Measurements from ENCODE around the gene CD4.

The CD4 gene

GRCh38 chr12:6854036-6854435 is 64.7 kb downstream of the CD4 start (continued):
- TF ChIP-seq YY1 (tag by site-specific recombination; IDR thresholded peaks at IDR 0.05), result no peak

GRCh38 chr12:6855322-6855721 is 66.0 kb downstream of the CD4 start:
- ChIA-PET POLR2A (interaction anchor here (5.0 to 7.1 kb wide), 2 partner anchors 11 to 16 kb away, joined by 88 to 183 read pairs; partner anchors contain the start of genes SPSB2 and TPI1), CTCF (interaction anchor here (0.6 to 8.4 kb wide), 3 partner anchors 9 to 96 kb away, joined by 3 to 71 read pairs (median 3); partner anchors contain the start of gene SPSB2)
- H3K9me3 ChIP-seq (ENCODE audit: control insufficient read depth, insufficient read depth, low read depth, low read length), result no peaks in the 10 kb centered on the region
- no peak overlapping the region for H3K4me3 ChIP-seq (ENCODE audit: low read depth, low read length)
- peaks cover 14 to 64% of the 10 kb centered on the region in 2 experiments for H3K36me3 ChIP-seq (ENCODE audit: control insufficient read depth in 2 of 2, insufficient read depth in 1 of 2, low read length in 2 of 2)
- H3K4me1 ChIP-seq (ENCODE audit: control insufficient read depth, insufficient read depth, low read length), result peaks cover 9% of the 10 kb centered on the region
- H3K27ac ChIP-seq (ENCODE audit: extremely low read depth, low read depth, low read length), result no peak overlapping the region
- no peak for TF ChIP-seq PRDM4 (tag by site-specific recombination; IDR thresholded peaks at IDR 0.05)
- no peak for TF ChIP-seq ZFP37 (tag by site-specific recombination; IDR thresholded peaks at IDR 0.05)
- no peak for TF ChIP-seq ZNF2 (tag by site-specific recombination; IDR thresholded peaks at IDR 0.05)
- TF ChIP-seq KLF10 (tag by site-specific recombination; IDR thresholded peaks at IDR 0.05), result no peak
- no peak for TF ChIP-seq ZFP41 (tag by site-specific recombination; IDR thresholded peaks at IDR 0.05; ENCODE audit: borderline replicate concordance)
- TF ChIP-seq ZNF837 (tag by site-specific recombination; IDR thresholded peaks at IDR 0.05), result no peak
- no peak for TF ChIP-seq ZNF324 (tag by site-specific recombination; IDR thresholded peaks at IDR 0.05)
- TF ChIP-seq ZNF521 (tag by site-specific recombination; IDR thresholded peaks at IDR 0.05), result no peak
- no peak for TF ChIP-seq ZNF626 (tag by site-specific recombination; IDR thresholded peaks at IDR 0.05)
- no peak for TF ChIP-seq ZNF19 (tag by site-specific recombination; IDR thresholded peaks at IDR 0.05; ENCODE audit: low read depth)
- no peak for TF ChIP-seq ZNF544 (tag by site-specific recombination; IDR thresholded peaks at IDR 0.05)
- no peak for TF ChIP-seq SP2 (tag by site-specific recombination; IDR thresholded peaks at IDR 0.05)
- TF ChIP-seq KLF9 (tag by site-specific recombination; IDR thresholded peaks at IDR 0.05; ENCODE audit: low read depth), result no peak
- no peak for TF ChIP-seq WT1 (tag by site-specific recombination; IDR thresholded peaks at IDR 0.05)
- no peak for TF ChIP-seq ZNF350 (tag by site-specific recombination; IDR thresholded peaks at IDR 0.05)
- no peak for TF ChIP-seq ZSCAN30 (tag by site-specific recombination; IDR thresholded peaks at IDR 0.05)
- no peak for TF ChIP-seq ZNF488 (tag by site-specific recombination; IDR thresholded peaks at IDR 0.05)
- TF ChIP-seq, protein P1, sequence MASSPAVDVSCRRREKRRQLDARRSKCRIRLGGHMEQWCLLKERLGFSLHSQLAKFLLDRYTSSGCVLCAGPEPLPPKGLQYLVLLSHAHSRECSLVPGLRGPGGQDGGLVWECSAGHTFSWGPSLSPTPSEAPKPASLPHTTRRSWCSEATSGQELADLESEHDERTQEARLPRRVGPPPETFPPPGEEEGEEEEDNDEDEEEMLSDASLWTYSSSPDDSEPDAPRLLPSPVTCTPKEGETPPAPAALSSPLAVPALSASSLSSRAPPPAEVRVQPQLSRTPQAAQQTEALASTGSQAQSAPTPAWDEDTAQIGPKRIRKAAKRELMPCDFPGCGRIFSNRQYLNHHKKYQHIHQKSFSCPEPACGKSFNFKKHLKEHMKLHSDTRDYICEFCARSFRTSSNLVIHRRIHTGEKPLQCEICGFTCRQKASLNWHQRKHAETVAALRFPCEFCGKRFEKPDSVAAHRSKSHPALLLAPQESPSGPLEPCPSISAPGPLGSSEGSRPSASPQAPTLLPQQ (tag by site-specific recombination; IDR thresholded peaks at IDR 0.05), result no peak
- TF ChIP-seq, protein P2, sequence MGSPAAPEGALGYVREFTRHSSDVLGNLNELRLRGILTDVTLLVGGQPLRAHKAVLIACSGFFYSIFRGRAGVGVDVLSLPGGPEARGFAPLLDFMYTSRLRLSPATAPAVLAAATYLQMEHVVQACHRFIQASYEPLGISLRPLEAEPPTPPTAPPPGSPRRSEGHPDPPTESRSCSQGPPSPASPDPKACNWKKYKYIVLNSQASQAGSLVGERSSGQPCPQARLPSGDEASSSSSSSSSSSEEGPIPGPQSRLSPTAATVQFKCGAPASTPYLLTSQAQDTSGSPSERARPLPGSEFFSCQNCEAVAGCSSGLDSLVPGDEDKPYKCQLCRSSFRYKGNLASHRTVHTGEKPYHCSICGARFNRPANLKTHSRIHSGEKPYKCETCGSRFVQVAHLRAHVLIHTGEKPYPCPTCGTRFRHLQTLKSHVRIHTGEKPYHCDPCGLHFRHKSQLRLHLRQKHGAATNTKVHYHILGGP (tag by site-specific recombination; IDR thresholded peaks at IDR 0.05), result no peak
